Measurements from ENCODE around the gene KRT28. TPM values are rescaled to one million over a fixed set of nuclear protein-coding genes. Genes with fewer than 3 reads are reported as not detected.
"Not testable (repeated sequence)": the region's sequence is repeated elsewhere in the genome, so short reads cannot be mapped to it uniquely, and the experiment has no call there.

KRT28 gene
- total RNA-seq, 1 donor from 2014 or later, result not detected

DNA sequence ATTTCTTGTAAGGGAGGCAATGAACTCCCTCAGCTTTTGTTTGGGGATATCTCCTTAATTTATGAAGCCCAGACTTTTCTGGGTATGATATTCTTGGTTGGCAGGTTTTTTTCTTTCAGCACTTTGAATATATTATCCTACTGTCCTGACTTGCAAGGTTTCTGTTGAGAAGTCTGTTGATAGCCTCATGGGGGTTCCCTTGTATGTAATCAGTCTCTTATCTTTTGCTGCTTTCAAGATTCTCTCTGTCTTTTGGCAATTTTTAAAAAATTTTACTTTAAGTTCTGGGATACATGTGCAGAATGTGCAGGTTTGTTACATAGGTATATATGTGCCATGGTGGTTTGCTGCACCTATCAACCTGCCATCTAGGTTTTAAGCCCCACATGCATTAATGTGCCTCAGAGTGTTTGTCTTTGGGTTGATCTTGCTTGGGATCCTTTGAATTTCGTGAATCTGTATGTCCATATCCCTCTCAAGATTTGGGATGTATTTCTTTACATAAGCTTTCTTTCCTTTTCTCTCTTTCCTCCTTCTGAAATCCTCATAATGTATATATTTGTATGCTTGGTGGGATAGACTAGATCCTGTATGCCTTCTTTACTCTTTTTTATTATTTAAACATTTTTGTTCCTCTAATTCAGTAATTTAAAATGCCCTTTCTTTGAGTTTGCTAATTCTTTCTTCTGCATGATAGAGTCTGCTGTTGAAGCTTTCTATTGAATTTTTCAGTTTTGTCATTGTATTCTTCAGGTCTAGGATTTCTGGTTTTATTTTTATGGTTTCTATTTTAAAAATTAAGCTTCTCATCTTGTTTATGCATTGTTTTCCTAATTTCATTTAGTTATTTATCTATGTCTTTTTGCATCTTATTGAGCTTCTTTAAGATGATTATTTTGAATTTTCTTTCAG is 39.4 kb downstream of the KRT28 start:
- intact Hi-C loops (cut with micrococcal nuclease), result no loop called here
- peaks cover 20% of the 10 kb centered on the region for H3K27me3 Mint-ChIP-seq (ENCODE audit: low read depth)

DNA sequence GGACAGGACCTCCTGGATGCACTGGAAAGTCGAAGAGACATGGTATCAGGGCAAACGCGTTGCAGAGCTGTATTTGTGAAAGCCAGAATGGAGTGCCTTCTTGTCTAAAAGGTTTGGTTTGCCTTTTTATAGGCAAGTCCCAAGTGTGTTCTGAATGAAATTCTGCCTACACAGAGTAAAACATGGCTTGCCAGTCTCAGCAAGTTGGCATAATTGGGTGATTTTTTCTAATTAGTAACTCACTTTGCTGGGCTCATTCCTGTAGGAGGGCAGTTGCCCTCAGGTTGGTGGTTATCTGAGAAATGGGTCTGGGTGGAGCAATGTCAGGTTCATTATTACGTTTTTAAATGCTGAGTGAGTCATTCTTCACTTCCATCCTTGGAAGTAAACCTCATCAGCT is 44.5 kb downstream of the KRT28 start, which contains the start of gene KRT25:
Gene KRT25, minus strand, starts transcription at position 101 of the 400 bp plus-strand sequence. Its CDS starts 60 bp downstream, at position 41.
- no peak for DNase-seq (ENCODE audit: low spot score)

More for the DNA sequence above, 39.4 kb downstream of the KRT28 start:
- H3K36me3 Mint-ChIP-seq (ENCODE audit: low read depth), result no peaks in the 10 kb centered on the region
- no peak overlapping the region for H3K4me3 Mint-ChIP-seq (ENCODE audit: low read depth)
- H3K27ac Mint-ChIP-seq, result no peak overlapping the region
- no peaks in the 10 kb centered on the region for H3K4me1 Mint-ChIP-seq (ENCODE audit: low read depth)
- peaks cover 56% of the 10 kb centered on the region for H3K9me3 Mint-ChIP-seq
- DNase-seq (ENCODE audit: low spot score), result no peak

DNA sequence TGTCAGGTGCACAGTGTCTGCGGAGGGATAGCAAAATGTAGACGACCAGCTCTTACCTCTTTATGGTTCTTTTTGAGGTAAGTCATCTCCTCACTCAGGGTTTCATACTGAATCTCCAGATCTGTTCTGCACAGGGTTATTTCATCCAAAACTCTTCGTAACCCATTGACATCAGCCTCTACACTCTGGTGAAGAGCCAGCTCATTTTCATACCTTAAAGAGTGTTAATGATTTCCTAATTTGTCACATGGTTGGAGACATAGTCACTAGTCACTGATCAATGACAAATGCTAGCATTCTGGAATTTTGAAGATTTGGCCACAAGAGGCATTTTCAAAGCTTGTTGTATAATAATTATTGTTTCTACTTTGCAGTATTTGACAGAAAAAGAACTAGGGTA is 46.0 kb downstream of the KRT28 start:
- no peak for DNase-seq (ENCODE audit: low spot score)
- H3K9me3 Mint-ChIP-seq, result peaks cover 12% of the 10 kb centered on the region
- no peaks in the 10 kb centered on the region for H3K36me3 Mint-ChIP-seq (ENCODE audit: low read depth)
- H3K27ac Mint-ChIP-seq, result no peak overlapping the region
- H3K4me3 Mint-ChIP-seq (ENCODE audit: low read depth), result no peak overlapping the region
- intact Hi-C loops (cut with micrococcal nuclease), result no loop called here
- H3K27me3 Mint-ChIP-seq (ENCODE audit: low read depth), result peaks cover 33% of the 10 kb centered on the region
- no peaks in the 10 kb centered on the region for H3K4me1 Mint-ChIP-seq (ENCODE audit: low read depth)

More for the DNA sequence above, 44.5 kb downstream of the KRT28 start, which contains the start of gene KRT25:
- H3K4me1 Mint-ChIP-seq (ENCODE audit: low read depth), result no peaks in the 10 kb centered on the region
- no peak within 1 kb of the TSS for H3K27ac Mint-ChIP-seq
- H3K36me3 Mint-ChIP-seq (ENCODE audit: low read depth), result no peaks in the 10 kb centered on the region
- H3K27me3 Mint-ChIP-seq (ENCODE audit: low read depth), result peaks cover 31% of the 10 kb centered on the region
- no peak within 1 kb of the TSS for H3K4me3 Mint-ChIP-seq (ENCODE audit: low read depth)
- intact Hi-C loops (cut with micrococcal nuclease), result no loop called here
- H3K9me3 Mint-ChIP-seq, result peaks cover 26% of the 10 kb centered on the region

GRCh38 chr17:40751065-40751464 is 48.7 kb downstream of the KRT28 start:
- peaks cover 3% of the 10 kb centered on the region for H3K9me3 Mint-ChIP-seq
- H3K27me3 Mint-ChIP-seq (ENCODE audit: low read depth), result peaks cover 32% of the 10 kb centered on the region
- DNase-seq (ENCODE audit: low spot score), result no peak
- H3K4me3 Mint-ChIP-seq (ENCODE audit: low read depth), result no peak overlapping the region
- no peak overlapping the region for H3K27ac Mint-ChIP-seq
- H3K36me3 Mint-ChIP-seq (ENCODE audit: low read depth), result no peaks in the 10 kb centered on the region
- no peaks in the 10 kb centered on the region for H3K4me1 Mint-ChIP-seq (ENCODE audit: low read depth)
- intact Hi-C loops (cut with micrococcal nuclease), result no loop called here

- Mint-ChIP-seq H3K27ac (no peak overlapping the region), H3K4me3 (ENCODE audit: low read depth) (no peak overlapping the region), H3K9me3 (peaks cover 3% of the 10 kb centered on the region), H3K36me3 (ENCODE audit: low read depth) (no peaks in the 10 kb centered on the region), H3K27me3 (ENCODE audit: low read depth) (peaks cover 32% of the 10 kb centered on the region), H3K4me1 (ENCODE audit: low read depth) (no peaks in the 10 kb centered on the region)
- intact Hi-C loops (cut with micrococcal nuclease), result no loop called here
- DNase-seq (ENCODE audit: low spot score), result no peak
These were observed 49.4 kb downstream of the KRT28 start for GRCh38 chr17:40750391-40750790.

GRCh38 chr17:40748666-40749065 is 51.1 kb downstream of the KRT28 start:
- H3K27me3 Mint-ChIP-seq (ENCODE audit: low read depth), result peaks cover 46% of the 10 kb centered on the region
- H3K9me3 Mint-ChIP-seq; intact Hi-C loops (cut with micrococcal nuclease); H3K36me3 Mint-ChIP-seq (ENCODE audit: low read depth); H3K4me1 Mint-ChIP-seq (ENCODE audit: low read depth); H3K27ac Mint-ChIP-seq; H3K4me3 Mint-ChIP-seq (ENCODE audit: low read depth); DNase-seq (ENCODE audit: low spot score): not testable (repeated sequence)

Other genes with a start within 250 kb of the KRT28 start
- 367 and 374 TPM in 2 replicates for gene CCR7, start 234.5 kb downstream of the KRT28 start, total RNA-seq
- 126 and 131 TPM in 2 replicates for gene SMARCE1, start 152.1 kb downstream of the KRT28 start, total RNA-seq
- 0.43 TPM in 1 of 2 replicates, not detected in the other for gene KRT222, start 134.8 kb downstream of the KRT28 start, total RNA-seq
- not detected in 2 replicates for gene KRT24, start 96.2 kb downstream of the KRT28 start, total RNA-seq
- gene KRT25, start 44.6 kb downstream of the KRT28 start, total RNA-seq, result not detected in 2 replicates
- not detected in 2 replicates for gene KRT26, start 27.8 kb downstream of the KRT28 start, total RNA-seq
- gene KRT27, start 17.4 kb downstream of the KRT28 start, total RNA-seq, result not detected in 2 replicates
- 27.8 and 29.1 TPM in 2 replicates for gene KRT10, start 22.7 kb upstream of the KRT28 start, total RNA-seq
- gene KRT12, start 67.3 kb upstream of the KRT28 start, total RNA-seq, result not detected in 2 replicates
- gene KRT20, start 85.3 kb upstream of the KRT28 start, total RNA-seq, result not detected in 2 replicates
- gene KRT23, start 137.7 kb upstream of the KRT28 start, total RNA-seq, result not detected in 2 replicates
- not detected in 2 replicates for gene KRT39, start 167.0 kb upstream of the KRT28 start, total RNA-seq
- gene KRT40, start 184.4 kb upstream of the KRT28 start, total RNA-seq, result not detected in 2 replicates
- gene KRTAP3-3, start 194.2 kb upstream of the KRT28 start, total RNA-seq, result not detected in 2 replicates
- gene KRTAP3-2, start 199.9 kb upstream of the KRT28 start, total RNA-seq, result not detected in 2 replicates
- not detected in 2 replicates for gene KRTAP3-1, start 209.2 kb upstream of the KRT28 start, total RNA-seq
- gene KRTAP1-5, start 227.2 kb upstream of the KRT28 start, total RNA-seq, result not detected in 2 replicates
- gene KRTAP1-4, start 230.2 kb upstream of the KRT28 start, total RNA-seq, result not detected in 2 replicates
- not detected in 2 replicates for gene KRTAP1-3, start 234.9 kb upstream of the KRT28 start, total RNA-seq
- gene KRTAP1-1, start 241.5 kb upstream of the KRT28 start, total RNA-seq, result not detected in 2 replicates
- not detected in 2 replicates for gene KRTAP2-1, start 247.4 kb upstream of the KRT28 start, total RNA-seq

All from activated T-helper 2 cell treated with anti-CD3 and anti-CD28 coated beads, Interferon-gamma antibody, Interleukin-2, Interleukin-4, amounts not matched to agents 10 μg/mL and 5 μg/mL and 100 μg/mL, durations not matched to agents 14 hours and 24 hours and 36 hours (primary cell).